DMS 273 treated with DMSO at 0.1 percent for 48 hours (cell line): Measurements from ENCODE around the gene SMIM22.

Source experiments
- DNase-seq: peaks from one replicate; lab custom pipeline; 2025; lab: John Stamatoyannopoulos, UW

Gene SMIM22

DNA sequence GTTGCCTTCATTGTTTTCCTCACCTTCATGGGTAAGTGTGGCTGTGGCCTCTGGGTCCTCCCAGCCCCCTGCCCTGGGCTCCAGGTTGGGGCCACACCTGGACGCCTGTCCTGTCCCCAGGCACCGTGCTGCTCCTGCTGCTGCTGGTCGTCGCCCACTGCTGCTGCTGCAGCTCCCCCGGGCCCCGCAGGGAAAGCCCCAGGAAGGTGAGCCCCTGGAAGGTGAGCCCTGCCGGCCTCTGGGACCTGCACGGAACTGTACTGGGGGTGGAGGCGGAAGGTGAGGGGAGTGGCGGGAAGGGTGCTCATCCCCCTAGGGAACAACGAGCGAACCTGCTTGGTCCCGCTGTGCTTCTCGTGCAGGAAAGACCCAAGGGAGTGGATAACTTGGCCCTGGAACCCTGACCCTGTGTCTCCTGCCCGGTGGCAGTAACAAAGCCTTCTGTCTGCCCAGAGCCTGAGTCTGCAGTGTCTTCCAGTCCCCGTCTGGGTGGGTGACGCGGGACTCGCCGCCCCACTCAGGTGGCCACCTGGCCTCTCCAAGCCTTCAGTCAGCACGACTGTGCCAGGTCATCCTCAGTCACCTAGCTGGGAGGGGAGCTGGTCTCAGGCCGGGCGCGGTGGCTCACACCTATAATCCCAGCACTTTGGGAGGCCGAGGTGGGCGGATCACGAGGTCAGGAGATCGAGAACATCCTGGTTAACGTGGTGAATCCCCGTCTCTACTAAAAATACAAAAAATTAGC lies 831 bp downstream of the SMIM22 start:
- DNase-seq, result no peak

DNA sequence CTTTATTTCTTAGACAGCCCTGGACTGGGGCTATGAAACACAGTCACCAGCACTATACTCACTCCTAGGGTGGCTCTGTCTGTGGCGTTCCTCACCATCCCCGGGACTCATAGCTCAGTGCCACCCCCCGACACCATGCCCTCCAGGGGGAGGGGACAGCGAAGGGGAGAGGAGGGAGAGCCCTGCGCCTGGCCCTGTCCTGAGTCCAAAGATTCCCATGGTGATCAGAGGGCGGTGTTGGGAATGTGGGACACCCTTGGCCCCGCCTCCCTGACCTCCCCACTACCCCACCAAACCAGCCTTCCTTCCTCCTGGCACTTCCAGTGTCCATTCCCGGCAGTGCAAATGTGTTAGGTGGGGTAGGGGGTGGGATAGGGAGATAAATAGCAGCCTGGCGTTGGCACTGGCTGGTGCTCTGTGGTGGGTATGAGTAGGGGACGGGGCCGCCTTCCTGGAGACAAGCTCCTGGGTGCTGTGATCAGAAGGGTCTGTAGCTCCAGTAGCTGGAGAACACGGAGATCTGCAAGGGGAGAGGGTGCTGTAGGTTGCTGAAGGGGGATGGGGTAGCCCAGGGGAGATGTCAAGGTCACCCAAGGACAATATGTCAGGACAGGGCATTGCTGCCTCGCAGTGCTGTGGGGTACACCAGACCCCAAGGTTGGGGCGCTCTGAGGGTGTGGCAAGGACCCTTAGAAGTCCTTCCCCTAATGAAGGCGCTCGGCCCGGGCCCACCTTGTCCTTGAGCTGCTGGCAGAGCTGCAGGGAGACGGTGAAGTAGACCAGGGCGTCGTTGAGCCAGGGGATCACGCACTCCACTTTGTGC lies 2.0 kb downstream of the SMIM22 start:
- DNase-seq, result no peak

DNA sequence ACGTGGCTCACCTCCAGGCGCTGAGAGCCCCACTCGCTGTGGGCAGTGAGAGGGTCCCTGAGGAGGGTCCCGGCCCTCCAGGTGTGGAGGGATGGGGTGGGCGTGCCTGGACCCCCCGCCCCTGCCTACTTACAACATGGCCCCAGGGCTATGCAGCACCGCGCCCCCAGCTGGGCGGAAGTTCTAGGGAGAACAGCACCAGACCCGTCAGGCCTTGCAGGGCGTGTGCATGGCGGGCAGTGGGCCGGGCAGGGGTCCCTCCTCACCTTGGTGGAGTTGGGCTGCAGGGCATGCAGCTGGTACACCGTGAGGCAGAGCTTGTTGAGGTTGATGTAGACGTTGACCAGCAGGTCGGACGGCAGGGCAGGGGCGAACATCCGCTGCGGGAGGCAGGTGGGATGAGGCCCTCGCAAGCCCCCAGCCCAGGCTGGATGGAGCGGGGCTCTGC lies 2.7 kb downstream of the SMIM22 start:
- DNase-seq, result no peak

DNA sequence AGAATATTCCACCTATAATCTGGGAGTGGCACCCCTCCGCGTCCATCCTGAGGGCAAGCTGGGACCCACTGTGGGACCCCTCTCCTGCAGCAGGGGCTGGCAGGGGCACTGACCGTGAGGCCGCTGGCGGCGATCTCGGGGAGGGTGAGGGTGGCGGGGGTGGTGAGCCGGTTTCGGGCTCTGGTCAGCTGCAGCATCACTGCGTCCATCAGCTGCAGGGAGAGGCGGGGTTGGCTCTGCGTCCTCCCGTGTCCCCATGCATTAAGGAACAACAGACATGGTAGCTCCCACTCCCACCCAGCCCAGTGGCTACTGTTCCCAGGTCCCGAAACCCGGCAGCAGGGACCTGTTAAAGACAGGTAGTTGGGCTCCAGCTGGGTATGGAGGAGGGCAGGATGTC lies 3.3 kb downstream of the SMIM22 start:
- no peak for DNase-seq

DNA sequence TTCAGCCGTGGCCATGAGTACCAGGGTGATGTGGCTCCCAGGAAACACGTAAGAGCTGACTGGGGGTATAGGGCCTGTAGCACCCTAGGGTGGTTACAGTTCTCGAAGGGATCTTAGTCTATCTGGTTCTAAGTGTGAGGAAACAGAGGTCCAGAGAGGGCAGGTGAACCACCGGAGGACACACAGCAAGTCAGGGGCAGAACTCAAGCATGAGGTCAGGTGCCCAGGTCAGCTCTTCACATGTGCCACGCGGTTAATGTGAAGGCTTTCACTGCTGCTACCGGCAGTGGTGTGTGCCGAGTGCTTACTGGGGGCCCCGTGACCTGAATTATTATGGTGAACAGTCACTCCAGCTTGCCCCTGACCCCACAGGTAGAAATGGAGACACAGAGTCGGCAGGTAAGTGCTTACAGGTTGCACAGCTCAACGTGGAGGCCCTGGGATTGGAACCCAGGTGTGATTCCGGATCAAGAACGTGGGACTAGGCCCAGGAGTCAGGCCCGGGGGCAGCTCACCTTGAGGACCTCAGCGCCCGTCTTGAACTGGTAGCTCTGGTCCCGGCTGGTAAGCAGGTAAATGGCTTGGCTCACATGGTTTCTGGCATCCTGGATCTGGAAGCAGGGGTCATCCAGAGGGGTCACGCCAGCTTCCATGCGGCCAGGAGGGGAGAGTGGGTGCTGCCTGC lies 4.1 kb downstream of the SMIM22 start:
- DNase-seq, result no peak

DNA sequence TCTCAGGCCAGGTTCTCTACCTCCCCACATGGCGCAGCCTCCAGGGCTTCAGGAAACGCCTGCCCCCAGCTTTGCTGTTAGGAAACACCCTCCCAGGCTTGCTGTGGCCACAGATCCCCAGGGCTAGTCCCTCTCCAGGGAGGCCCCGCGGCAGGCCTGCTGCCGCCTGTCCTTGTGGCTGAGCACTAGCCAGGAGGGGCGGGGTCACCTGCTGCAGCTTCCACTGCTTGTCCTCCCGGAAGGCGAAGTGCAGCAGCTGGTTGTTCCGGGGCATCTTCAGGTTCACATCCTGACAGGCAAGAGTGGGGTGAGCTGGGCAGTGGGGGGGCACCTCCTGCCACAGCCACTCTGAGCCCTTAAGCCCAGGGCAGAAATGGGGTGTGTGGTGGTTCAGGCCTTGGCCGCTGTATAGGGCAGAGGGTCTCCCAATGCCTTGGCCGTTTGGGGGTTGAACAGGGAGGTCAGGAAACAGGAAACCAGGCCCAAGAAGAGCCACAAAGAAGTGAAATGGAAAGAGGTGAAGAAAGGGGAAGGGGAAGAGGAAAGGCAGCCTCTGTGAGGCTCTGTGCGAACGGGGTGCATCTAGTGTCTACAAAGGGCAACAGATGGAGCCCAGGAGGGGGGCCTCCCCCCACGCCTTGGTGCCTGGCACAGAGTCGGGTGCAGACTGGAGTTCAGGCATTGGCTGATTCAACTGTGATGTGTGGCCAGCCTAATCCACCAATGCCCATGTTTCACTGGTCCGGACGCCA lies 5.3 kb downstream of the SMIM22 start:
- peak; percentile 65 for DNase-seq

DNA sequence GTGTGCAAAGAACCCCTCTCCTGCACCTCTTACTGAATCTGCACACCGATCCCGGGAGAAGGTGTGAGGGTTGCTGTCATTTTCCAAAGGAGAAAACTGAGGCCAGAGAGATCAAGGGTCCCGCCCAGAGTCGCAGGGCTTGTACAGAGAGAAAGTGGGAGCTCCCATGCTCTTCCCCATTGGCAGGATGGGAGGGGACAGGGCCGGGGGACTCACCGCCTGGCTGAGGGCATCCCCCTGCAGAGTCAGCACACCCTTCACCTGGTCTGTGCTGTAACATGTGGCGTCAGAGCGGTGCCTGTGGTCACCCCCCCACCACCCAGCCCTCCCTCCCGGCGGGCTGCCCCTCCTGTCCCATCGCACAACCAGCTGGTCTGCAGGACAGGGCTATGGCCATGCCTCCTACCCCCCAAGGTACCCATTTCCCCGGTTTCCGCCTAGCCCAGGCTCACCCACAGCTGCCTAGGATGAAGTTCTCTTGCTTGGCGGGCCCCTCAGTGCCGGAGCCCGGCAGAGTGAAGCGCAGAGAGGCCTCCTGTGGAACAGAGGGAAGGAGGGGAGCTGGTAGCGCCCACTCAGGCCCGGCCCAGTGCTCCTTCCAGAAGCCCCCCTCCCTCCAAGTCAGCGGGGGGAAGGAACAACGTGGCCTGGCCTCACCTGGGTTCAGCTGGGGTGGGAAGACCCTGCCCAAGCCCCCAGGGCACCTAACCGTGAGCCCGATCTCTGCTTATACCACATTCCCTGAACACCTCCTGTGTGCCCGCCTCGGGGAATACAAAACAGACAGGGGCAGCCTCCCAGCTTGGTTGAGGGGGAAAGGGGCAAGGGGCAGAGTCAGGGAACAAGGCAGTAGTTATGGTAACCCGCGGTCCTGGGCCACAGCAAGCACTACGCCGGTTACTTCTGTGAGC lies 6.1 kb downstream of the SMIM22 start:
- DNase-seq, result no peak

DNA sequence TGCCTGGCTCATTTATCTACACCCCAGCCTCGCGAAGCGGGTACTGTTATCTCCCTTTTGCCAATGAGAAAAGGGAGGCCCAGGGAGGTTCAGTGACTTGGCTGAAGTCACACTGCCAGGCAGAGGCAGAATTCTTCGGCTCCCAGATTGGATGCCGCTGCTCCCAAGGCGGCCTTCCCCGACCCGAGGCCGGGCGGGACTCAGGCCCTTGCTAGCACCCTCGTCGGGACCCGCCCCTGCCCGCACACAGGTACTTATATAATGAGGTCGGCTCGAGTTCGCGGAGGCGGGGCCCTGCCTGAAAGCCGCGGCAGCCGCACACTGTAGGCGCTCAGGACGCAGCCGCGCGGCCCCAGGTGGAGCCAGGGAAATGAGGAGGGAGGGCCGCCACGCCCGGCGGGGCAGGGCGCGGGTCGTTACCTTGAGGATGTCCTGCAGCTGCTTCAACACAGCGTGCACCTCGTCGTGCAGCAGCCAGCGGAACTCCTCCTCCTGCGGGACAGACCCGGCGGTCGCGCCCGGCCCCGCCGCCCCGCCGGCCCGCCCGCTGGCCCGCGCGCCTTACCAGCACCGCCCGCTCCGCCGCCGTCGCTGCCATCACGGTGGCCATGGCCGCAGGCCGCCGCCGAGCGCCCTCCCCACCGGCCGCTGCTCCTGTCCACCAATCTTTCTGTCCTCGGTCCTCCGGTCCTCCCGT lies 6.9 kb downstream of the SMIM22 start, which contains the start of gene ROGDI:
Gene ROGDI (minus strand): TSS at position 672 of the 697 bp plus-strand sequence. CDS start 62 bp downstream, at position 610.
- peak; percentile 59 for DNase-seq

DNA sequence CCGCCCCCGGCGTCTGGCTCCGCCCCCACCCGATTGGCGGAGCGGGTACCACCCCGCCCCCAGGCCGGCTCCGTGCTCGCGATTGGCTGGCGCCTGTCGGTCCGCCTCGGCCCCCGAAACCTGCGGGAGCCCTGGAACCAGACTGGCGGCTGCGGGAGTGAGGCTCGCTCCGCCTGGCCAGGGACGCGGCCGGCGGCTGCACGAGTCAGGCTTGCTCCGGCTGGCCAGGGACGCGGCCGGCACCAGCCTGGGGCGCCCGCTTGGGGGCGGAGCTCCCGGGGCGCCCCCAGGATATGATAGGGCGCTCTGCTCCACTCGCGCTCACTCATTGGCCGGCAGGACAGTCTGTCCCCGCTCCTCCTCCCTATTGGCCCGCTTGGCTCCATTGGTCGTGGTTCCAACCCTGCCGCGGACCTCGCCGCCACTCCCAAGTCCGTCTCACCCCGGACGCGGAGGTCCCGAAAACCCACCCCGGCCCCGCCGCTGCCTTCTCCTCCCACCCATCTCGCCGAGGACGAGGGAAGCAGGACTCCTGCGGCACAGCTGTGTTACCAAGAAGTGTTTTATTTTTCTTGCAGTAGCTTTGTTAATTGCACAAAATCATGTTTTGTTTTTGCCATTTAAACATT lies 7.6 kb downstream of the SMIM22 start:
- DNase-seq, result peak; percentile 80

DNA sequence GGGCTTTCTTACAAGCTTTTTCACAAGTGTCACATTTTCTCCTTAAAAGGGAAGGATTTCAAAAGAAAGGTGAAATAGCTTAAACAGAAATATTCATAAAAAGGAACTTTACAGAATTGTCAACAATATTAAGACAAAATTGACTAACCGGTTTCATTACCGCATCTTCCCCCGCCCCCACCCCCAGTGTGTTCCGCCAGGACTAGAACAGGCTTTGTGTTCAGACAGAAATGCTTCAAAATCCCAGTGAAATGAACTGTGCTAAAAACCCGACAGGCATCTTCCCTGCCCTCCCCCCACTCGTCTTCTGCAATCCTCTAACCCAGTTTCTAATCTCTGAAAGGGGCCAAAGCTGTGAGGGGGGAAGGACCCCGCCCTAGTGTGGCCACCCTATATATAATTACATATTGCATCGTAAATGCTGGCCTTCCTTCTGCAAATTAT lies 8.3 kb downstream of the SMIM22 start:
- DNase-seq, result no peak

DNA sequence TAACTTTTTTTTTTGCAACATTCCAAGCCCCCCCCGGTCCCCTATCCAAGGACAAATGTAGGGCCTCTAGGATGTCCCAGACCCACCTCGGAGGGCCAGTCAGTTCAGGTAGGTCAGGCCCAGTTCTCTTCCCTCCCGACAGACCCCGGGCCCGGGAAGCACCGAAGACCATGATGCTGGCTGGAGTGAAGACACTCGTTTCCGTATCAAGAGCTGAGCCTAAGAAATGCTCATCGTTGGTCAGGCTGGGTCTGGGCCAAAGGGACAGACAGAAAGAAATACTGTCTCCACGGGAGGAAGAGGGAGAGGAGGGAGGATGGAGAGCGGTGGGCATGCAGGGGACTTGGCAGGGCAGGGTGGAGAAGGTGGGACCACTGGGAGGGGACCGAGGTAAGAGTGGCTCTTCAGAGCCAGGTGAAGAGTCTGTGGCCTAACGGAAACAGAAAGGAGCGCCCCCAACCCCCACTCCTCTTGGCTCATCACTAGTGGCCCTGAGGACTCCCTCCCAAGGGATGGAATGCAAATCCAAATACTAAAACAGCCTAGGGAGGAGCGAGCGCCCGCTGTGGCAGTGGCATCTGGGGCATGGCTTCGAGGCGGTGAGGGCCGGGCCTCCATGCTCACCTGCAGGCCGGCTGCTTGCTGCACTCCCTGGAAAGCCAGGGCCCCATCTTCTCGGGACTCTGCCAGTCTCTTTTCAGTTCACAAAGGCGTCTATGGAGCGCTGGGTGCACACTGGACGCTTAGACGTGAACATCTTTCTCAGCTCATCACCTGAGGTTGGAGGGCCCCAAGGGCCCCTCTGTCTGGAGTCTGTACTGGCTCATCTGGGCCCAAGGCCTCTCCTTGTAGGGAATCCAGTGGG lies 9.0 kb downstream of the SMIM22 start:
- no peak for DNase-seq

DNA sequence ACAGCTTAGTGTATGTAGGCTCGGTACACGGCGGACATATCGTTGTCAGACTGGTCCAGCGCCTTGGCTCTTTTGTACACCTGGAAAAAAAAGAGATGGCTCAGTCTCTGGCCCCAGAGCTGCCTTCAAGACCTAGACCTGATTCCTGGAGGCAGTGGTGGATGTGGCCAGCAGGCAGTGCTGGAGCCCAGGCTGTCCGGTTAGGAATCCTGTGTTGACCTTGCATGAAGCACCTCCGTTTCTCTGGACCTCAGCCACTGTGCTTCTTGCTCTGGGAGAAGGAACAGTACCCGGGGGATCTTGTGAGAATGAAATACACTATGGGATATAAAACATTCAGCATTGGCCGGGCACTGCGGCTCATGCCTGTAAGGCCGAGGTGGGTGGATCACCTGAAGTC lies 10.1 kb downstream of the SMIM22 start:
- DNase-seq, result no peak

DNA sequence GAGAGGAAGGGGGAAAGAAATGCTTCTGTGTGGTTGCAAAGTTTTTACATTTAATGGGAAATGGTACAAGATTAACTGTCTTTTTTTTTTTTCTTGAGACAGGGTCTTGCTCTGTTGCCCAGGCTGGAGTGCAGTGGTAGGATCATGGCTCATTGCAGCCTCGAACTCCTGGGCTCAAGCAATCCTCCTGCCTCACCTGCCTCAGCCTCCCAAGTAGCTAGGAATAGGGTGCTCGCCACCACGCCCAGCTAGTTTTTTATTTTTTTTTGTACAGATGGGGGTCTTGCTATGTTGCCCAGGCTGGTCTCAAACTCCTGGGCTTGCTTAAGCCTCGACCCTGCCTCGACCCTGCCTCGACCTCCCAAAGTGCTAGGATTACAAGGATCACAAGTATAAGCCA lies 11.1 kb downstream of the SMIM22 start:
- DNase-seq, result no peak

DNA sequence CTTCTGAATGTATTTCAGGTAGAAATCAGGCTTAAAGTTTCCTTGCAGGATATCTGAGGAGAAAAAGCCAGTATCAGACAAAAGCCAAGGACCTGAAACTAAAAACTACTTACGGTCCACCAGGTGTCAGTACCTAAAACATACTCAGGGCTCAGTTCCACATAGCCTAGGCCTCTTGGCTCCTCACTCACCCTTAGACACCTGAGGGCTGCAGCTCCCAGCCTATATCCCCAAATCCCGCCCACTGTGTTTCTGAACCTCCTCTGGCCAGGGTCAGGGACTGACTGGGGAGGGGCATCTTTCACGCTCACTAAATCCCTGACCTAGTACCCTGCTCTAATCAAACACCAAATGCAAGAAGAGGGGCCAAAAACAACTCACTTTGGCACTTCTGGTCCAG lies 16.1 kb downstream of the SMIM22 start:
- DNase-seq, result no peak

DNA sequence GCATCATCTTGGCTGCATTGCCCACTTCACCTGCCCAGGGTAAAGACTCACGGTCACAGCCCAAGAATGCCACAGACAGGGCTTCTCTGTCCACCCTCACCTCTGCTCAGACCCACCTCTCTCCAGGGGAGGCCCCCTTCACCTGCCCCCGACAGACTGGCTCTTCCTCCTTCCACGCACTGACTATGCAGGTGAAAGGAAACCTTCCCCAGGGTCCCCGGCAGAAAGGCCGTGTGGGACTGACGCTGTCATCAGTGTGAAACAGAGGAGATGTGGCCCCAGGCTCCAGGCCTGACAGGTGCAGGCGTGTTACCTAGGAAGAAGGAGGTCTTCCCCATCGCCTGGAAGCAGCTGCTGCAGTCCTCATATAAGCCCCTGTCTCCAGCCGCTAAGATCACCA lies 16.6 kb downstream of the SMIM22 start:
- no peak for DNase-seq

DNA sequence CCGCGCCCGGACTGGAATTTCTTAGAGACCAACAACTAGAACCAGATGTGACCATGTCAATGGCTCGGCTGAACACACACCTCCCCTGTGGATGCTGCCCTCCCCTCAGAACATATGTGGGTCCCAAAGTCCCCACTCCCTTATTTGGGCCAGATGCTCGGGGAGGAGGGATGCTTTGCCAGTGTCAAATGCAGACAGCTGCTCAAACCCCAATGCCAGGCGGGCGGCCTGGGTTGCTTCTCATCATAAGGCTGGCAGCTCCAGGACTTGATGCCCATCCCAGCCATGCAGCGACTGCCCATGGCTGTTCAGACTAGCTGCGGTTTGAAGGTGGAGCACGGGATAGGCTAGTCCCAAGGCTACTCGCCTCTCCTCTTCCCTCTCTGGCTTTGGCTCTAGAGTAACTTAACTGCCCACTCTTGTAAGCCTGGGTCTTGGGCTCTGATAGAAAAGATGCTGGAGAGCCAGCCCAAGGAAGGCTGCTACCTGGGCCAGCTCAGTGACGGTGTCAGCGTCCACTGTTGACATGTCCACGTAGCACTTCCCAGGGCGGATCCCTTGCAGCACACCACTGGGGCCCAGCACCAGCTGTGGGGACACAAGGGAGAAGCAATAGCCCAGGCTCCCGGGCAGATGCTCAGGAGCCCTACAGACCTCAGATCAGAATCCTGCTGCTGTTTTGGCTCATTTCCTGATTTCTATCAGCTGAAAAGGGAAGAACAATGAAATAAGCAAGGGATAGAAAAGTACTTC lies 18.3 kb downstream of the SMIM22 start:
- no peak for DNase-seq

DNA sequence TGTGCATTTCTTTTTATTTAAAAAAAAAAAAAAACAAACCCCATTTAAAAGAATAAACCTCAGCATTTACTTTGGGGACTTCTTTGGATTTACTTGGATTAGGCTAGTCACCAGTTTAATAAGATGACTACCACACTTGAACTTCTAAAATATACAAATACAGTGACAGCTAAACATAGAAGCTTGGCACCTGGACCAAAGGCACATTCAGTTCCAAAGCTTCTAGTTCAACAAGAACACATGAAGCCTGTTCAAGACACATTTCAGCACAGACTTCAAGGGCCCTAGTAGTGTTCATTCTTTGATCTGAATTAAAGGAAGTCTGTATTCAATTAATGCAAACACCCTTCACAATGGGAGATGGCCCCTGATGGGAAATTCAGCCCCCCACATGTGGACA lies 18.9 kb downstream of the SMIM22 start:
- DNase-seq, result no peak
